Omental fat pad (tissue), 4 donors: ENCODE measurements around the gene UMOD. TPM values are rescaled to one million over a fixed set of nuclear protein-coding genes. Genes with fewer than 3 reads are reported as not detected.
"Not testable (repeated sequence)": the region's sequence is repeated elsewhere in the genome, so short reads cannot be mapped to it uniquely, and the experiment has no call there.

Experiments used
- ATAC-seq: fragments of 150-250 bp; one replicate; pipeline ENCODE4 v1.9.1; 2016; ENCODE audit warnings: mild to moderate bottlenecking, moderate library complexity; ENCODE audit not compliant: low FRiP score
- DNase-seq: peaks from one replicate; pipeline ENCODE4 v3.0.0-alpha.2; 2019; ENCODE audit warnings: low spot score
- CTCF ChIP-seq, 3 donors: fragments of 450-650 bp; IDR thresholded peaks; one replicate each; pipeline ENCODE4 v1.5.1; 2016 to 2017; ENCODE audit warnings: antibody characterized with exemption in 3 of 3, mild to moderate bottlenecking in 3 of 3, moderate library complexity in 2 of 3
- total RNA-seq, 4 donors: library from RNA; depleted of rRNA; stranded (reverse); fragments of >200 nt; gene quantifications; one replicate each; pipeline ENCODE4 v1.1.0, GENCODE V29; 2016

UMOD gene
- total RNA-seq, 4 donors from 2014 or later, result not detected

- ATAC-seq, result no peak
- DNase-seq, result no peak
- TF ChIP-seq CTCF (IDR thresholded peaks at IDR 0.05), result no peak
These were observed 34.5 kb downstream of the UMOD start for GRCh38 chr16:20318006-20318405.

DNA sequence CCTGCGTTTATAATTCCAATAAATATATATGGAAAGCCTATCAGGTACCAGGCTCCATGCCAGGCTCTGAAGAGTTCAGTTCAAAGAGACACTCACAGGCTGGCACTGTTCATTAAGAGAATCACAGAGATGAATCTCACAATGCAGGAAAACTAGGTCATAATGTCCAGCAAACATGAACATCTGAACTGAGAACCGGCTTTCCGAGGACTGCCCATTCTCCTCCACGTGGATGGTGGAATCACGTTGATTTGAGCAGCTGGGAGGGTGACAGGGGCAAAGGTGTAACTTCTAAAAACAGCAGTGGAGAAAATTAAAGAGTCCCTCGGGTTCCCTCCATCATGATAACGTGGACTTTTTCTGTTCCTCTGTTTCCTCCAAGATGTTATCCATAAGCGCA is 35.4 kb downstream of the UMOD start:
- TF ChIP-seq CTCF (IDR thresholded peaks at IDR 0.05), result no peak
- ATAC-seq (no peak), DNase-seq (no peak)

DNA sequence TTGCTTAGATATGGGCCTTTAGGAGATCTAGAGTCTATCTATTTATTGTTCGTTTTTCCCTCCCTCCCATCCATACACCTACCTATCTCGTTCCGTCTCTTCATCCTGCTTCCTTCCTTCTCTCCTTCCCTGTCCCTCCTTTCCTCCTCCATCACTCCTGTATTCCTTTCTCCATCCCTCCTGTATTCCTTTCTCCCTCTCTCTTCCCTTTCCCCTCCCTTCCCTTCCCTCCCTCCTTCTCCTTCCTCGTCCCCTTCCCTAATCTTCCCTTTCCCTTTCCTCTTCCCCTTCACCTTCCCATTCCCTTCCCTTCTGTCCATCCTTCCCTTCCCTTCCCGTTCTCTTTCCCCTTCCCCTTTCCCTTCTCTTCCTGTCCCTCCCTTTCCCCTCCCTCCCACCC is 35.8 kb downstream of the UMOD start:
- no peak for TF ChIP-seq CTCF (IDR thresholded peaks at IDR 0.05)
- ATAC-seq (no peak), DNase-seq (no peak)

- no peak for DNase-seq
- no peak for ATAC-seq
- no peak for TF ChIP-seq CTCF (IDR thresholded peaks at IDR 0.05)
These were observed 36.8 kb downstream of the UMOD start for GRCh38 chr16:20315764-20316163.

- ATAC-seq (no peak), DNase-seq (no peak)
- TF ChIP-seq CTCF (IDR thresholded peaks at IDR 0.05), result no peak
These were observed 37.9 kb downstream of the UMOD start for GRCh38 chr16:20314575-20314974.

GRCh38 chr16:20313741-20314140 is 38.8 kb downstream of the UMOD start:
- DNase-seq (no peak), ATAC-seq (no peak)
- TF ChIP-seq CTCF (IDR thresholded peaks at IDR 0.05), result no peak

GRCh38 chr16:20312536-20313095 is 39.9 kb downstream of the UMOD start:
- DNase-seq, ATAC-seq: not testable (repeated sequence)

GRCh38 chr16:20311548-20311947 is 41.0 kb downstream of the UMOD start:
- TF ChIP-seq CTCF (IDR thresholded peaks at IDR 0.05), result no peak
- ATAC-seq, result no peak
- no peak for DNase-seq
